Measurements from ENCODE around the gene PDE6A. TPM values are rescaled to one million over a fixed set of nuclear protein-coding genes. Genes with fewer than 3 reads are reported as not detected.

PDE6A gene
- total RNA-seq, 2 donors from 2014 or later = not detected

DNA sequence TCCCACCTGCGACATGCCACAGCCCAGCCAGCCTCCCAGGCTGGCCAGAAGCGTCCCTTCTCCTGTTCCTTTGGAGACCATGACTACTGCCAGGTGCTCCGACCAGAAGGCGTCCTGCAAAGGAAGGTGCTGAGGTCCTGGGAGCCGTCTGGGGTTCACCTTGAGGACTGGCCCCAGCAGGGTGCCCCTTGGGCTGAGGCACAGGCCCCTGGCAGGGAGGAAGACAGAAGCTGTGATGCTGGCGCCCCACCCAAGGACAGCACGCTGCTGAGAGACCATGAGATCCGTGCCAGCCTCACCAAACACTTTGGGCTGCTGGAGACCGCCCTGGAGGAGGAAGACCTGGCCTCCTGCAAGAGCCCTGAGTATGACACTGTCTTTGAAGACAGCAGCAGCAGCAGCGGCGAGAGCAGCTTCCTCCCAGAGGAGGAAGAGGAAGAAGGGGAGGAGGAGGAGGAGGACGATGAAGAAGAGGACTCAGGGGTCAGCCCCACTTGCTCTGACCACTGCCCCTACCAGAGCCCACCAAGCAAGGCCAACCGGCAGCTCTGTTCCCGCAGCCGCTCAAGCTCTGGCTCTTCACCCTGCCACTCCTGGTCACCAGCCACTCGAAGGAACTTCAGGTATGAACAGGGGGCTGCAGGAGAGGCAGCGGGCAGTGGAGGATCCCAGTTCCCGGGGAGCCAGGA is 108.0 kb downstream of the PDE6A start:
- Histone ChIP-seq H3K9me3 (no peaks in the 10 kb centered on the region), H3K27ac (no peak overlapping the region), H3K4me1 (no peaks in the 10 kb centered on the region), H3K27me3 (no peaks in the 10 kb centered on the region), H3K4me3 (no peak overlapping the region), H3K36me3 (replicated peaks in 1 of 2; ENCODE audit: insufficient read depth in 1 of 2, low read depth in 2 of 2) (no peaks in the 10 kb centered on the region)
- DNase-seq (no peak), ATAC-seq (no peak)
- TF ChIP-seq POLR2A (IDR thresholded peaks at IDR 0.05) = no peak
- no peak for TF ChIP-seq CTCF (IDR thresholded peaks at IDR 0.05)
- WGBS, 2 donors = 81 to 88% methylated on average over 12 to 18 of the region's 18 CpGs
- intact Hi-C loops (cut with DNase I) = no loop called here

DNA sequence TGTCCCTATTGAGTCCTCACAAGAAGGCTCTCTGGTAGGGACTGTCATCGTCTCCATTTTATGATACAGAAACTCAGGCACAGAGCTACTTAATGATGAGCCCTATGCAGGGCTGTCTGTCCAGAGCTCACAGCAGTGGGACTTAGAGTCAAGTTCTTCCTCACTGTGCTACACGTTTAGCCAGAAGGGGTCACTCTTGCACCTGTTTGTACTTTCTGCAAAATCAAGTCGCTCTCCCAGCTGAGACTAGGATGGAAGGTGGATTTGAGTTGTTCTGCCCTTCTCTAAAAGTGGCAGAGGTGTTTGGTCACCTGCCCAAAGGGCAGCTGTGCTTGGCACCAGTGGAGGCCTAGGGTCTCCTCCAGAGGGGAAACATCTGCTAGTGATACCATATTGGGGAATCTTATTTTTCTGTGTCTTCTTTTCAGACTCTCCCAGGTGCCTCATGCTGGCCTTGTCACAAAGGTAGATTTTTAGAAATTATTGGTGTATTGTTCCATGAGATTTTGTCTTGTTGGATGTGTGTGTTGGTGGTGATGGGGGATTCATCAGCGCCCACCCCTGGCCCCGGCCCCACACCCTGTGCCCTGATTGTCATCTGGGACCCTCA is 110.2 kb downstream of the PDE6A start:
- H3K27me3 ChIP-seq = no peaks in the 10 kb centered on the region
- peak; percentile 63 for ATAC-seq
- WGBS, 2 donors = 39 to 43% methylated on average over 5 of the region's 5 CpGs
- TF ChIP-seq POLR2A (IDR thresholded peaks at IDR 0.05) (no peak), CTCF (IDR thresholded peaks at IDR 0.05) (peak; percentile 33 to 71 (median 68))
- H3K9me3 ChIP-seq = no peaks in the 10 kb centered on the region
- no peak overlapping the region for H3K4me3 ChIP-seq
- H3K4me1 ChIP-seq = no peaks in the 10 kb centered on the region
- H3K36me3 ChIP-seq (replicated peaks in 1 of 2; ENCODE audit: insufficient read depth in 1 of 2, low read depth in 2 of 2) = no peaks in the 10 kb centered on the region
- DNase-seq = peak; percentile 69 to 84 (median 73)
- intact Hi-C loops (cut with DNase I) = loop anchor here (5.0 kb wide), 2 partner anchors 153 to 197 kb away; no protein-coding TSS in a partner anchor
- H3K27ac ChIP-seq = no peak overlapping the region

- Histone ChIP-seq H3K9me3 (no peaks in the 10 kb centered on the region), H3K36me3 (replicated peaks in 1 of 2; ENCODE audit: insufficient read depth in 1 of 2, low read depth in 2 of 2) (no peaks in the 10 kb centered on the region), H3K27ac (no peak overlapping the region), H3K27me3 (no peaks in the 10 kb centered on the region), H3K4me1 (no peaks in the 10 kb centered on the region), H3K4me3 (no peak overlapping the region)
- no peak for ATAC-seq
- no peak for DNase-seq
- intact Hi-C loops (cut with DNase I) = loop anchor here (5.0 kb wide), 2 partner anchors 154 to 196 kb away; no protein-coding TSS in a partner anchor
- TF ChIP-seq CTCF (IDR thresholded peaks at IDR 0.05) = no peak
- TF ChIP-seq POLR2A (IDR thresholded peaks at IDR 0.05) = no peak
- 85 to 86% methylated on average over 25 to 26 of the region's 30 CpGs for WGBS, 2 donors
These were observed 111.3 kb downstream of the PDE6A start for GRCh38 chr5:149833116-149833827.

GRCh38 chr5:149832636-149833035 is 112.0 kb downstream of the PDE6A start:
- intact Hi-C loops (cut with DNase I) = loop anchor here (5.0 kb wide), 2 partner anchors 155 to 195 kb away; no protein-coding TSS in a partner anchor
- 85 to 90% methylated on average over 11 to 12 of the region's 12 CpGs for WGBS, 2 donors
- Histone ChIP-seq H3K4me1 (no peaks in the 10 kb centered on the region), H3K27ac (no peak overlapping the region), H3K4me3 (no peak overlapping the region), H3K9me3 (no peaks in the 10 kb centered on the region), H3K36me3 (replicated peaks in 1 of 2; ENCODE audit: insufficient read depth in 1 of 2, low read depth in 2 of 2) (no peaks in the 10 kb centered on the region), H3K27me3 (no peaks in the 10 kb centered on the region)
- no peak for TF ChIP-seq POLR2A (IDR thresholded peaks at IDR 0.05)
- no peak for TF ChIP-seq CTCF (IDR thresholded peaks at IDR 0.05)
- DNase-seq (no peak), ATAC-seq (no peak)
